Bronchial epithelial cell (primary cell): ENCODE measurements around the gene BABAM2. TPM values are rescaled to one million over a fixed set of nuclear protein-coding genes. Genes with fewer than 3 reads are reported as not detected.
"Not testable (repeated sequence)": the region's sequence is repeated elsewhere in the genome, so short reads cannot be mapped to it uniquely, and the experiment has no call there.

Experiments used
- DNase-seq: peaks from one replicate; pipeline ENCODE4 v3.0.0-alpha.2; 2010; ENCODE audit warnings: low read depth
- FAIRE-seq: peaks from 2 replicates; lab custom pipeline; 2011; peaks lifted over from hg19 to GRCh38; lab: Jason Lieb, UNC
- H3K27me3 ChIP-seq: 2 replicates; pipeline ENCODE4 v1.5.1; 2011; ENCODE audit warnings: low read length; ENCODE audit not compliant: control insufficient read depth, insufficient read depth
- H3K36me3 ChIP-seq: 2 replicates; pipeline ENCODE4 v1.5.1; 2011; ENCODE audit warnings: low read length; ENCODE audit not compliant: control insufficient read depth, insufficient read depth
- H3K4me3 ChIP-seq: 2 replicates; pipeline ENCODE4 v1.5.1; 2011; ENCODE audit warnings: mild to moderate bottlenecking, low read depth, low read length, control low read depth
- CTCF ChIP-seq: IDR thresholded peaks from 2 replicates; pipeline ENCODE4 v1.5.1; 2011; ENCODE audit warnings: mild to moderate bottlenecking, moderate library complexity, low read length, control low read depth, inconsistent platforms; ENCODE audit not compliant: insufficient read depth, severe bottlenecking
- total RNA-seq: library from RNA; depleted of rRNA; stranded (reverse); fragments of >200 nt; gene quantifications from 2 replicates; pipeline ENCODE4 v1.2.1, GENCODE V29; 2014

BABAM2 gene
- total RNA-seq, 1 donor from 2014 or later = 8.4 TPM

- no peak for TF ChIP-seq CTCF
- peak; percentile 93 for DNase-seq
- Histone ChIP-seq H3K4me3 (no peak overlapping the region), H3K27me3 (no peaks in the 10 kb centered on the region), H3K36me3 (no peaks in the 10 kb centered on the region)
- no peak for FAIRE-seq
Observed at GRCh38 chr2:27857417-27858172, 32.9 kb upstream of the BABAM2 start.

- no peak for FAIRE-seq
Observed at GRCh38 chr2:27860111-27860510, 30.4 kb upstream of the BABAM2 start.

GRCh38 chr2:27863146-27863545 lies 27.4 kb upstream of the BABAM2 start:
- Histone ChIP-seq H3K4me3 (no peak overlapping the region), H3K36me3 (no peaks in the 10 kb centered on the region), H3K27me3 (no peaks in the 10 kb centered on the region)
- no peak for TF ChIP-seq CTCF
- DNase-seq = no peak
- FAIRE-seq = no peak

More at GRCh38 chr2:27860111-27860510, 30.4 kb upstream of the BABAM2 start:
- H3K27me3 ChIP-seq = no peaks in the 10 kb centered on the region
- H3K36me3 ChIP-seq = no peaks in the 10 kb centered on the region
- TF ChIP-seq CTCF = no peak
- H3K4me3 ChIP-seq = no peak overlapping the region
- peak; percentile 95 for DNase-seq

GRCh38 chr2:27863955-27864354 lies 26.6 kb upstream of the BABAM2 start:
- not testable (repeated sequence) for FAIRE-seq, H3K36me3 ChIP-seq, H3K4me3 ChIP-seq

GRCh38 chr2:27866237-27866636 lies 24.3 kb upstream of the BABAM2 start:
- Histone ChIP-seq H3K27me3 (no peaks in the 10 kb centered on the region), H3K36me3 (no peaks in the 10 kb centered on the region), H3K4me3 (no peak overlapping the region)
- no peak for DNase-seq
- no peak for TF ChIP-seq CTCF
- no peak for FAIRE-seq

More at GRCh38 chr2:27863955-27864354, 26.6 kb upstream of the BABAM2 start:
- not testable (repeated sequence) for H3K27me3 ChIP-seq, DNase-seq

- DNase-seq = no peak
- no peak for TF ChIP-seq CTCF
- no peak overlapping the region for H3K4me3 ChIP-seq
- no peak for FAIRE-seq
- H3K27me3 ChIP-seq = no peaks in the 10 kb centered on the region
- no peaks in the 10 kb centered on the region for H3K36me3 ChIP-seq
Observed at GRCh38 chr2:27869763-27870162, 20.8 kb upstream of the BABAM2 start.
